ENCODE measurements around the gene HGFAC. TPM values are rescaled to one million over a fixed set of nuclear protein-coding genes. Genes with fewer than 3 reads are reported as not detected.

Gene HGFAC
- polyA plus RNA-seq, 1 donor: 1.3 TPM

- Histone ChIP-seq H3K36me3 (ENCODE audit: control insufficient read depth, insufficient read depth, low read length) (peaks cover 15% of the 10 kb centered on the region), H3K27ac (ENCODE audit: low read length) (no peak overlapping the region), H3K9me3 (ENCODE audit: control insufficient read depth, low read depth, low read length) (peaks cover 5% of the 10 kb centered on the region), H3K27me3 (ENCODE audit: control insufficient read depth, insufficient read depth, low read length) (no peaks in the 10 kb centered on the region), H3K4me1 (ENCODE audit: control insufficient read depth, insufficient read depth, low read length) (peaks cover 9% of the 10 kb centered on the region), H3K4me3 (ENCODE audit: low read length) (no peak overlapping the region)
- WGBS (ENCODE audit: insufficient coverage, low lambda C conversion rate): 91% methylated on average over 3 of the region's 17 CpGs
- no peak for DNase-seq
These were observed 30.1 kb upstream of the HGFAC start for GRCh38 chr4:3411676-3412075.

DNA sequence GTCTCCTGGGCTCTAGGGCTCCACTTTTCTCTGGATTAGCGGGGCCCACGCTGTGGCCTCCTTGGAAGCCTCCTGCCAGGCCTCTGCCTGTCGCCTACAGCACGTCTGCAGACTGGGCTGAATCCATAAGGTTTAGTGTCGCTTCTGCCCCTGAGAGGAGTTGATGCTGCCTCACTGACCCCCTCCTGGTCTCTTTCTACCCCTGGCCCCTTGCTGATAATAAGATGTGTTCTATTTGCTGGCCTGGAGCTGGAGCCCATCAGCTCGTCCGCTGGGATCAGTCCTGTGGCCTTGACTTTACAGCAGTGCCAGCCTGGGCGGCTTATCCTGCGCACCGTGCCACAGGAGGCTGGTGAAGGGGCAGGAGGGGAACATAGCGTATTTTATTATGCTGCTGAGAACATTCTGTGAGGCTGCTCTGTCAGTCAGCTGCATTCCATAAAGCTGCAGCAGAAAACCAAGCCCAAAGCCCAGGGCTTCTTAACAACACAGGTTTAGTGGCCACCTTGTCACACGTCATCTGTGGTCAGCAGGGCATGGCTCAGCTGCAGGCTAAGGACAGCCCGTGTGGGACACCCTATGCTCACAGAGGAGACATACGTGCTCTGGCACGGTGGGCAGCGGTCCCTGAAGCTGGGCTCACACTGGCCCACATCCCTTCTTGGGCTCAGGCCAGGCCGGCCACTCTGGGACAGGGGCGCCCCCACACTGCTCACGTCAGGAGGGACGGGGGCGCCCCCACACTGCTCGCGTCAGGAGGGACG is 29.3 kb upstream of the HGFAC start:
- no peak overlapping the region for H3K4me3 ChIP-seq (ENCODE audit: low read length)
- peaks cover 5% of the 10 kb centered on the region for H3K9me3 ChIP-seq (ENCODE audit: control insufficient read depth, low read depth, low read length)
- H3K36me3 ChIP-seq (ENCODE audit: control insufficient read depth, insufficient read depth, low read length): peaks cover 21% of the 10 kb centered on the region
- H3K4me1 ChIP-seq (ENCODE audit: control insufficient read depth, insufficient read depth, low read length): peaks cover 9% of the 10 kb centered on the region
- no peak overlapping the region for H3K27ac ChIP-seq (ENCODE audit: low read length)
- H3K27me3 ChIP-seq (ENCODE audit: control insufficient read depth, insufficient read depth, low read length): no peaks in the 10 kb centered on the region
- no CpG with 5 or more reads among the region's 24 CpGs for WGBS (ENCODE audit: insufficient coverage, low lambda C conversion rate)
- DNase-seq: no peak

DNA sequence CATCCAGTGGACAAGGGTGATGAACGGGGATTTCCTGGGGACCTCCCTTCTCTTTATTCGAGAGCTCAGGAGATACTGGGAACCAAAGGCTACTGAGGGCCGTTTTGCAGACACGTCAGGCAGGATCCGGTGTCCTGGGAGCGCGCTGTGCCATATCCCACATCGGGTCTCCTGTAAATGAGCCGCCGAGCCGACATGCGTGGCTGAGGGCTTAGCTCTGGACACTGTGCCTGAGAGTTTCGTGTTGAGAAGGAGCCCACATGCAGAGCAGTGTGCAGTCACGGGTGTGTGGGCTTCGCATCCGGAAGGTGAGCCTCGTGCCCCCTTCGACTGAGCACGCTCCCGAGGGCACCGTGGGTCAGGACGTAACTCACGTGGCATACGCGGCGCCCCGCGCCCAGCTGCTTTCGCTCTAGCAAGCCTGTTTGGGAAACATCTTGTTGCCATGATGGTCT is 28.5 kb upstream of the HGFAC start:
- Histone ChIP-seq H3K9me3 (ENCODE audit: control insufficient read depth, low read depth, low read length) (peaks cover 5% of the 10 kb centered on the region), H3K4me1 (ENCODE audit: control insufficient read depth, insufficient read depth, low read length) (peaks cover 8% of the 10 kb centered on the region), H3K27me3 (ENCODE audit: control insufficient read depth, insufficient read depth, low read length) (no peaks in the 10 kb centered on the region), H3K27ac (ENCODE audit: low read length) (no peak overlapping the region), H3K4me3 (ENCODE audit: low read length) (no peak overlapping the region), H3K36me3 (ENCODE audit: control insufficient read depth, insufficient read depth, low read length) (peaks cover 29% of the 10 kb centered on the region)
- no CpG with 5 or more reads among the region's 29 CpGs for WGBS (ENCODE audit: insufficient coverage, low lambda C conversion rate)
- DNase-seq: no peak

DNA sequence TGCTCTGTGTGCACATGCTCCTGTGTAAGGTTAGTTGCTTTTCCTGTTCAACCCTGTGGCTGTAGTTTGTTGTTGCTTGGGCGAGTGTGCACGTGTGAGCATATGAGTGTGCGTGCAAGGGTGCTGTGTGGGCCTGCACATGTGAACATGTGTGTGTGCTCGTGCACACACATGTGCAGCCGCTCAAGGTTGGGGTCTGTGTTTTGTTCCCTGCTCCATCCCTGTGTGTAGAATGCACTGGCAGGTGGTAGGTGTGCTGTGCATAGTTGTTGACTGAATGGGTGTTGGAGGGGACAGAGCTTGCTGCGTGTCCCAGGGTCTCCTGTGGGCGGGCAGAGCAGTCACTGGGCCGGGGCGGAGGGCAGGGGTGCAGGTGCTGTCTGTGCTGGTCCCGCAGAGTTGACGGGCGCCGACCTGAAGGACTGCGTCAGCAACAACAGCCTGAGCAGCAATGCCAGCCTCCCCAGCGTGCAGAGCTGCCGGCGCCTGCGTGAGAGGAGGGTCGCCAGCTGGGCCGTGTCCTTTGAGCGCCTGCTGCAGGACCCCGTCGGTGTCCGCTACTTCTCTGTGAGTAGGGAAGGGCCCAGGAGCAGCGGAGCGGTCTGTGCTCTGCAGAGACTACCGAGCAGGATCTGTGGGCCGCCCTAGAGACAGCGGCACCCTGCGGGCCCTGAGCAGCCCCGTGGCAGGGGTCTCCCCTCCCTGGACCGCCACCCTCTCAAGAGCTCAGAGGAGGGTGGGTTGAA is 27.9 kb upstream of the HGFAC start:
- DNase-seq: no peak
- no CpG with 5 or more reads among the region's 32 CpGs for WGBS (ENCODE audit: insufficient coverage, low lambda C conversion rate)
- H3K36me3 ChIP-seq (ENCODE audit: control insufficient read depth, insufficient read depth, low read length): peaks cover 32% of the 10 kb centered on the region
- peaks cover 5% of the 10 kb centered on the region for H3K9me3 ChIP-seq (ENCODE audit: control insufficient read depth, low read depth, low read length)
- peaks cover 4% of the 10 kb centered on the region for H3K4me1 ChIP-seq (ENCODE audit: control insufficient read depth, insufficient read depth, low read length)
- no peak overlapping the region for H3K4me3 ChIP-seq (ENCODE audit: low read length)
- no peak overlapping the region for H3K27ac ChIP-seq (ENCODE audit: low read length)
- no peaks in the 10 kb centered on the region for H3K27me3 ChIP-seq (ENCODE audit: control insufficient read depth, insufficient read depth, low read length)

- no peaks in the 10 kb centered on the region for H3K27me3 ChIP-seq (ENCODE audit: control insufficient read depth, insufficient read depth, low read length)
- H3K4me3 ChIP-seq (ENCODE audit: low read length): no peak overlapping the region
- H3K4me1 ChIP-seq (ENCODE audit: control insufficient read depth, insufficient read depth, low read length): no peaks in the 10 kb centered on the region
- H3K36me3 ChIP-seq (ENCODE audit: control insufficient read depth, insufficient read depth, low read length): peaks cover 36% of the 10 kb centered on the region
- no CpG with 5 or more reads among the region's 37 CpGs for WGBS (ENCODE audit: insufficient coverage, low lambda C conversion rate)
- H3K27ac ChIP-seq (ENCODE audit: low read length): no peak overlapping the region
- no peak for DNase-seq
- H3K9me3 ChIP-seq (ENCODE audit: control insufficient read depth, low read depth, low read length): peaks cover 5% of the 10 kb centered on the region
These were observed 27.1 kb upstream of the HGFAC start for GRCh38 chr4:3414421-3415279.

DNA sequence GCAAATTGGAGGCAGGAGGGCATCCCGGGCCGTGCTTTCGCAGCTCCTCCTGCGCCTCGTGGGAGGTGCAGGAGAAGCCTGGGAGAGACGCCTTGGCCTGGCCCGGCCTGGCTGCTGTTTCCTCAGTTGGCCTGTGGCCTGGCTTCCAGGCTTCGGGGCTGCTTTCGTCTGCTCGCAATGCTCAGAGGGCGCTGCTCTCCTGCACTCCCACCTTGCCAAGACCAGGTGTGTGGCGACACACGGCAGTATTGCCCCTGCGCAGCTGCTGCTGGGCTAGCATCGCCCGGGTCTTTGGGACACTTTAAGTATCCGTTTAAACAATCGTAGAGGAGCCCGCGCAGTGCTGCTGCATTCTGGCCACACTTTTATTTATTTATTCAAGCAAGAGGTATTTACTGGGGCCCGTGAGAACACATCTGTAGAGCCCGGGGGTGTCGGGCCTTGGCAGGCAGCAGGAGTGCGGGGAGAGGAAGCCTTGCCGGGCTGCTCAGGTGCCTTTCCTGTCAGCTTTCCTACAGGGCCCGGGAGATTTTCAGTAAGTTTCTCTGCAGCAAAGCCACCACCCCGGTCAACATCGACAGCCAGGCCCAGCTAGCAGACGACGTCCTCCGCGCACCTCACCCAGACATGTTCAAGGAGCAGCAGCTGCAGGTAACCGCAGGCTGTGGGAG is 26.2 kb upstream of the HGFAC start:
- Histone ChIP-seq H3K27me3 (ENCODE audit: control insufficient read depth, insufficient read depth, low read length) (no peaks in the 10 kb centered on the region), H3K4me3 (ENCODE audit: low read length) (no peak overlapping the region), H3K4me1 (ENCODE audit: control insufficient read depth, insufficient read depth, low read length) (no peaks in the 10 kb centered on the region), H3K36me3 (ENCODE audit: control insufficient read depth, insufficient read depth, low read length) (peaks cover 43% of the 10 kb centered on the region), H3K27ac (ENCODE audit: low read length) (no peak overlapping the region), H3K9me3 (ENCODE audit: control insufficient read depth, low read depth, low read length) (peaks cover 5% of the 10 kb centered on the region)
- DNase-seq: no peak
- no CpG with 5 or more reads among the region's 33 CpGs for WGBS (ENCODE audit: insufficient coverage, low lambda C conversion rate)

DNA sequence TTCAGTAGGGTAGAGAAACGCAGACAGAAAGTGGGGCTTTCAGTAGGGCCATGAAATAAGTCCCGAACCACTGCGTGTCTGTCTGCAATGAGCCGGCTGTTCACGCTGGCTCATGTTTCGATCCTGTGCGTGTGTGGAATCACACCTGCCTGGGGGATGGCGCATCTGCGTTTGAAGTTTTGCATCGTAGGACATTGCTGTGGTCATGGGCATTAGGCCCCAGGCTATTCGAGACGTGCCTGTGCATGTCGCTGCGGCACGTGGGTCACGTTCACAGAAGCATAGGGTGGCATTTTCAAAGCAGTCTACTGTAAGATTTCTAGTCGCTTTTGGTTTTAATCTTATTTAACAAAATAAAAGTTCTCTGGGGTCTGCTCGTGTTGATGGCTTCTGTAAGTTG is 25.5 kb upstream of the HGFAC start:
- peaks cover 5% of the 10 kb centered on the region for H3K9me3 ChIP-seq (ENCODE audit: control insufficient read depth, low read depth, low read length)
- WGBS (ENCODE audit: insufficient coverage, low lambda C conversion rate): 100% methylated on average over 1 of the region's 18 CpGs
- no peaks in the 10 kb centered on the region for H3K4me1 ChIP-seq (ENCODE audit: control insufficient read depth, insufficient read depth, low read length)
- no peaks in the 10 kb centered on the region for H3K27me3 ChIP-seq (ENCODE audit: control insufficient read depth, insufficient read depth, low read length)
- peaks cover 45% of the 10 kb centered on the region for H3K36me3 ChIP-seq (ENCODE audit: control insufficient read depth, insufficient read depth, low read length)
- H3K27ac ChIP-seq (ENCODE audit: low read length): no peak overlapping the region
- no peak overlapping the region for H3K4me3 ChIP-seq (ENCODE audit: low read length)
- no peak for DNase-seq

- DNase-seq: no peak
- no CpG with 5 or more reads among the region's 17 CpGs for WGBS (ENCODE audit: insufficient coverage, low lambda C conversion rate)
These were observed 24.9 kb upstream of the HGFAC start for GRCh38 chr4:3416821-3417221.

DNA sequence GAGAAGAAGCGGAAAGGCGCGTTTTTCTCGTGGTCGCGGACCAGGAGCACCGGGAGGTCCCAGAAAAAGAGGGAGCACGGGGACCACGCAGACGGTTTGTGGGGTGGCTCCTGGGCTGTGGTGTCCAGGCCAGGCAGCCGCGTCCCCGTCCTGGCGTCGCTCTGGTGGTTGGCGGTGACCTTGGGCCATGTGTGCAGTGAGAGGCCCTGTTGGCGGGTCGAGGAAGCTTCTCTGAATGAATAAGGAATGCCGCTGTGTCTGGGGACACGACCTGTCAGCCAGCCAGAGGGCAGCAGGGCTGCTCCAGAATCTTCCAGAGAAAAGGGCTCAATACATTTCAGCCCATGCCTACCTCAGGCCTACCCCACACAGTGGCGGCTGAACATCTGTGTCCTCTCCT is 24.3 kb upstream of the HGFAC start:
- Histone ChIP-seq H3K36me3 (ENCODE audit: control insufficient read depth, insufficient read depth, low read length) (peaks cover 56% of the 10 kb centered on the region), H3K4me3 (ENCODE audit: low read length) (no peak overlapping the region), H3K27ac (ENCODE audit: low read length) (no peak overlapping the region), H3K9me3 (ENCODE audit: control insufficient read depth, low read depth, low read length) (peaks cover 5% of the 10 kb centered on the region), H3K4me1 (ENCODE audit: control insufficient read depth, insufficient read depth, low read length) (no peaks in the 10 kb centered on the region), H3K27me3 (ENCODE audit: control insufficient read depth, insufficient read depth, low read length) (no peaks in the 10 kb centered on the region)
- no CpG with 5 or more reads among the region's 21 CpGs for WGBS (ENCODE audit: insufficient coverage, low lambda C conversion rate)
- no peak for DNase-seq

More at GRCh38 chr4:3416821-3417221, 24.9 kb upstream of the HGFAC start:
- Histone ChIP-seq H3K27me3 (ENCODE audit: control insufficient read depth, insufficient read depth, low read length) (no peaks in the 10 kb centered on the region), H3K4me3 (ENCODE audit: low read length) (no peak overlapping the region), H3K9me3 (ENCODE audit: control insufficient read depth, low read depth, low read length) (peaks cover 5% of the 10 kb centered on the region), H3K4me1 (ENCODE audit: control insufficient read depth, insufficient read depth, low read length) (no peaks in the 10 kb centered on the region), H3K27ac (ENCODE audit: low read length) (no peak overlapping the region), H3K36me3 (ENCODE audit: control insufficient read depth, insufficient read depth, low read length) (peaks cover 50% of the 10 kb centered on the region)

Measured in large intestine (tissue), 3 donors.